Osteoblast (primary cell): ENCODE data around the gene TADA1. TPM values are rescaled to one million over a fixed set of nuclear protein-coding genes. Genes with fewer than 3 reads are reported as not detected.

ENCODE experiments used
- DNase-seq: peaks from one replicate; pipeline ENCODE4 v3.0.0; 2011; ENCODE audit warnings: low spot score, mixed read lengths; ENCODE audit not compliant: insufficient read length; ENCODE audit errors: missing footprints
- H2AFZ ChIP-seq: 2 replicates; pipeline ENCODE4 v1.6.0; 2011; ENCODE audit warnings: mild to moderate bottlenecking, low read length
- H3K27ac ChIP-seq: 2 replicates; pipeline ENCODE4 v1.5.1; 2011; ENCODE audit warnings: mild to moderate bottlenecking, low read depth, low read length, moderate library complexity
- H3K27me3 ChIP-seq: 2 replicates; pipeline ENCODE4 v1.6.0; 2012; ENCODE audit warnings: mild to moderate bottlenecking, control low read depth, inconsistent platforms, low read length, moderate library complexity; ENCODE audit not compliant: insufficient read depth
- H3K36me3 ChIP-seq: 2 replicates; pipeline ENCODE4 v1.5.1; 2011; ENCODE audit warnings: mild to moderate bottlenecking, low read length, control low read depth, moderate library complexity; ENCODE audit not compliant: insufficient read depth
- H3K4me1 ChIP-seq: 2 replicates; pipeline ENCODE4 v1.5.1; 2011; ENCODE audit warnings: mild to moderate bottlenecking, low read length, control low read depth, moderate library complexity; ENCODE audit not compliant: insufficient read depth
- H3K4me2 ChIP-seq: 2 replicates; pipeline ENCODE4 v1.6.0; 2011; ENCODE audit warnings: mild to moderate bottlenecking, low read length; ENCODE audit not compliant: insufficient read depth
- H3K4me3 ChIP-seq: fragments of 200-600 bp; sonication (generic); 3 replicates; pipeline ENCODE4 v1.5.1; 2012; ENCODE audit warnings: mild to moderate bottlenecking, low read length, inconsistent platforms; ENCODE audit not compliant: insufficient read depth
- H3K79me2 ChIP-seq: 2 replicates; pipeline ENCODE4 v1.6.0; 2012; ENCODE audit warnings: mild to moderate bottlenecking, low read length, control low read depth, inconsistent platforms; ENCODE audit not compliant: insufficient read depth
- H3K9me3 ChIP-seq: 2 replicates; pipeline ENCODE4 v1.5.1; 2011; ENCODE audit warnings: low read depth, low read length, control low read depth
- H4K20me1 ChIP-seq: 2 replicates; pipeline ENCODE4 v1.6.0; 2012; ENCODE audit warnings: mild to moderate bottlenecking, low read length, control low read depth; ENCODE audit not compliant: insufficient read depth
- total RNA-seq: library from RNA; depleted of rRNA; stranded (reverse); fragments of >200 nt; gene quantifications from 2 replicates; pipeline ENCODE4 v1.2.3, GENCODE V29; 2012
- TF ChIP-seq, protein P1 (sequence below): IDR thresholded peaks from 2 replicates; pipeline ENCODE4 v1.5.1; 2011; ENCODE audit warnings: mild to moderate bottlenecking, low read depth, low read length, moderate library complexity; ENCODE audit errors: extremely low read depth

Gene TADA1
- total RNA-seq, 1 donor: 11.6 TPM

- no peak overlapping the region for H3K27ac ChIP-seq
- H4K20me1 ChIP-seq: no peaks in the 10 kb centered on the region
- no peak for DNase-seq
- H3K9me3 ChIP-seq: no peaks in the 10 kb centered on the region
- H3K79me2 ChIP-seq: no peaks in the 10 kb centered on the region
- TF ChIP-seq, protein P1, sequence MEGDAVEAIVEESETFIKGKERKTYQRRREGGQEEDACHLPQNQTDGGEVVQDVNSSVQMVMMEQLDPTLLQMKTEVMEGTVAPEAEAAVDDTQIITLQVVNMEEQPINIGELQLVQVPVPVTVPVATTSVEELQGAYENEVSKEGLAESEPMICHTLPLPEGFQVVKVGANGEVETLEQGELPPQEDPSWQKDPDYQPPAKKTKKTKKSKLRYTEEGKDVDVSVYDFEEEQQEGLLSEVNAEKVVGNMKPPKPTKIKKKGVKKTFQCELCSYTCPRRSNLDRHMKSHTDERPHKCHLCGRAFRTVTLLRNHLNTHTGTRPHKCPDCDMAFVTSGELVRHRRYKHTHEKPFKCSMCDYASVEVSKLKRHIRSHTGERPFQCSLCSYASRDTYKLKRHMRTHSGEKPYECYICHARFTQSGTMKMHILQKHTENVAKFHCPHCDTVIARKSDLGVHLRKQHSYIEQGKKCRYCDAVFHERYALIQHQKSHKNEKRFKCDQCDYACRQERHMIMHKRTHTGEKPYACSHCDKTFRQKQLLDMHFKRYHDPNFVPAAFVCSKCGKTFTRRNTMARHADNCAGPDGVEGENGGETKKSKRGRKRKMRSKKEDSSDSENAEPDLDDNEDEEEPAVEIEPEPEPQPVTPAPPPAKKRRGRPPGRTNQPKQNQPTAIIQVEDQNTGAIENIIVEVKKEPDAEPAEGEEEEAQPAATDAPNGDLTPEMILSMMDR: no peak
- H3K4me3 ChIP-seq: no peak overlapping the region
- no peak overlapping the region for H3K4me2 ChIP-seq
- no peaks in the 10 kb centered on the region for H3K4me1 ChIP-seq
- no peaks in the 10 kb centered on the region for H3K36me3 ChIP-seq
- H2AFZ ChIP-seq: no peak overlapping the region
- no peaks in the 10 kb centered on the region for H3K27me3 ChIP-seq
Measured at GRCh38 chr1:166811691-166812090, 64.4 kb downstream of the TADA1 start.

GRCh38 chr1:166808952-166809351 is 67.1 kb downstream of the TADA1 start:
- Histone ChIP-seq H3K4me3 (no peak overlapping the region), H3K79me2 (no peaks in the 10 kb centered on the region), H3K27ac (no peak overlapping the region), H3K4me1 (no peaks in the 10 kb centered on the region), H3K27me3 (no peaks in the 10 kb centered on the region), H3K4me2 (no peak overlapping the region), H2AFZ (no peak overlapping the region), H4K20me1 (no peaks in the 10 kb centered on the region), H3K9me3 (no peaks in the 10 kb centered on the region), H3K36me3 (no peaks in the 10 kb centered on the region)
- no peak for DNase-seq
- TF ChIP-seq, protein P1: no peak

Other genes with a start within 250 kb of the TADA1 start
- 30.0 and 30.1 TPM in 2 replicates for gene POGK, start 36.8 kb downstream of the TADA1 start, total RNA-seq
- gene ILDR2, start 99.3 kb upstream of the TADA1 start, total RNA-seq: under 0.01 and 0.36 TPM in 2 replicates
- not detected in 2 replicates for gene MAEL, start 113.0 kb upstream of the TADA1 start, total RNA-seq
- not detected in 2 replicates for gene GPA33, start 214.1 kb upstream of the TADA1 start, total RNA-seq
- gene STYXL2, start 217.8 kb upstream of the TADA1 start, total RNA-seq: not detected in 2 replicates